Esophagus squamous epithelium (tissue), 4 donors: ENCODE results near the gene CXorf66.

Experiments
- POLR2A ChIP-seq, 4 donors: fragments of 450-650 bp; IDR thresholded peaks; one replicate each; pipeline ENCODE4 v1.6.1; 2017; ENCODE audit warnings: antibody characterized with exemption in 4 of 4, mild to moderate bottlenecking in 4 of 4, moderate library complexity in 3 of 4
- TF ChIP-seq, protein P1 (sequence below), 6 experiments: fragments of 450-650 bp in 4 of 6; fragments of 200-600 bp in 2 of 6; sonication (generic) in 2 of 6; IDR thresholded peaks; one replicate each; pipeline ENCODE4 v1.5.1; 2016 to 2019; ENCODE audit warnings: antibody characterized with exemption in 6 of 6, mild to moderate bottlenecking in 4 of 6, moderate library complexity in 4 of 6

DNA sequence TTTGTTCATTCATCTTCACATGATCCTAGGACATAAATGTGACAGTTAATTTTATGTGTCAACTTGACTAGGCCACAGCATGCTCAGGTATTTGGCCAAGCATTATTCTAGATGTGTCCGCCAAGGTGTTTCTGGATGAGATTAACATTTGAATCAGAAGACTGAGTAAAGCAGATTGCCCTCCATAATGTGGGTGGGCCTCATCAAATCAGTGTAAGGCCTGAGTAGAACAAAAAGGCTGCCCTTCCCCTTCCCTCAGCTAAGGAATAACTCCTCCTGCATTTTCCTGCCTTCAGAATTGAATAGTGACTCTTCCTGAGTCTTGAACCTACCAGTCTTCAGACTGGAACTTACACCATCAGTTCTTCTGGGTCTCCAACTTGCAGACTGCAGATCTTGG, 50.9 kb downstream of the CXorf66 start:
- no peak for TF ChIP-seq POLR2A (IDR thresholded peaks at IDR 0.05)
- TF ChIP-seq, protein P1, sequence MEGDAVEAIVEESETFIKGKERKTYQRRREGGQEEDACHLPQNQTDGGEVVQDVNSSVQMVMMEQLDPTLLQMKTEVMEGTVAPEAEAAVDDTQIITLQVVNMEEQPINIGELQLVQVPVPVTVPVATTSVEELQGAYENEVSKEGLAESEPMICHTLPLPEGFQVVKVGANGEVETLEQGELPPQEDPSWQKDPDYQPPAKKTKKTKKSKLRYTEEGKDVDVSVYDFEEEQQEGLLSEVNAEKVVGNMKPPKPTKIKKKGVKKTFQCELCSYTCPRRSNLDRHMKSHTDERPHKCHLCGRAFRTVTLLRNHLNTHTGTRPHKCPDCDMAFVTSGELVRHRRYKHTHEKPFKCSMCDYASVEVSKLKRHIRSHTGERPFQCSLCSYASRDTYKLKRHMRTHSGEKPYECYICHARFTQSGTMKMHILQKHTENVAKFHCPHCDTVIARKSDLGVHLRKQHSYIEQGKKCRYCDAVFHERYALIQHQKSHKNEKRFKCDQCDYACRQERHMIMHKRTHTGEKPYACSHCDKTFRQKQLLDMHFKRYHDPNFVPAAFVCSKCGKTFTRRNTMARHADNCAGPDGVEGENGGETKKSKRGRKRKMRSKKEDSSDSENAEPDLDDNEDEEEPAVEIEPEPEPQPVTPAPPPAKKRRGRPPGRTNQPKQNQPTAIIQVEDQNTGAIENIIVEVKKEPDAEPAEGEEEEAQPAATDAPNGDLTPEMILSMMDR (IDR thresholded peaks at IDR 0.05), result no peak
